GM12874 (cell line): ENCODE measurements around the gene MRPL28.

Experiments
- CTCF ChIP-seq: IDR thresholded peaks from 2 replicates; pipeline ENCODE4 v1.5.1; 2011; ENCODE audit warnings: low read depth, mild to moderate bottlenecking, control low read depth, low read length, moderate library complexity; ENCODE audit not compliant: insufficient read depth

Gene MRPL28

GRCh38 chr16:370443-370842 lies at the start of gene MRPL28:
Gene MRPL28, minus strand, starts transcription at chr16:370538. Its CDS starts 320 bp downstream, at chr16:370218.
- TF ChIP-seq CTCF, result no peak

GRCh38 chr16:414395-415169 lies 44.2 kb upstream of the MRPL28 start:
- TF ChIP-seq CTCF, result no peak

GRCh38 chr16:411576-412265 lies 41.4 kb upstream of the MRPL28 start:
- TF ChIP-seq CTCF, result no peak

GRCh38 chr16:410516-411178 lies 40.3 kb upstream of the MRPL28 start:
- TF ChIP-seq CTCF, result no peak

- TF ChIP-seq CTCF, result no peak
Observed at GRCh38 chr16:407253-407652, 36.9 kb upstream of the MRPL28 start.

- no peak for TF ChIP-seq CTCF
Observed at GRCh38 chr16:405548-406506, 35.5 kb upstream of the MRPL28 start.
